HEK293 (cell line): ENCODE results near the gene TMUB1.

Experiments used
- CTCF ChIA-PET: fragments of 350-600 bp; formaldehyde crosslinking; extraction: SDS; loops from one replicate; lab custom pipeline; 2021; ENCODE audit warnings: antibody characterized with exemption; lab: Yijun Ruan, JAX
- POLR2A ChIA-PET: fragments of 300-600 bp; formaldehyde crosslinking; extraction: SDS; loops from one replicate; lab custom pipeline; 2020; ENCODE audit warnings: antibody characterized with exemption, inconsistent platforms; lab: Yijun Ruan, JAX
- H3K27ac ChIP-seq: fragments of 200-500 bp; sonication (Bioruptor generic); 2 replicates; pipeline ENCODE4 v1.5.1; 2014; ENCODE audit warnings: low read depth, low read length, control low read depth, inconsistent platforms; ENCODE audit errors: extremely low read depth
- H3K36me3 ChIP-seq, 2 experiments: fragments of 200-500 bp in 1 of 2; sonication (Bioruptor generic) in 1 of 2; 1 replicate in 1 of 2; 2 replicates in 1 of 2; pipeline ENCODE4 v1.5.1; 2014 to 2017; ENCODE audit warnings: inconsistent platforms in 2 of 2, low read length in 2 of 2; ENCODE audit not compliant: control insufficient read depth in 2 of 2, insufficient read depth in 1 of 2
- H3K4me1 ChIP-seq: fragments of 200-500 bp; sonication (Bioruptor generic); 2 replicates; pipeline ENCODE4 v1.5.1; 2014; ENCODE audit warnings: mild to moderate bottlenecking, low read length, inconsistent platforms; ENCODE audit not compliant: control insufficient read depth, insufficient read depth
- H3K4me3 ChIP-seq: 2 replicates; pipeline ENCODE4 v1.5.1; 2011; ENCODE audit warnings: low read depth, mild to moderate bottlenecking, control low read depth, low read length, moderate library complexity
- H3K9me3 ChIP-seq: fragments of 200-500 bp; sonication (Bioruptor generic); 2 replicates; pipeline ENCODE4 v1.5.1; 2014; ENCODE audit warnings: low read depth, low read length, inconsistent platforms; ENCODE audit not compliant: control insufficient read depth, insufficient read depth
- BCL11A ChIP-seq: fragments of 450-650 bp; formaldehyde crosslinking; IDR thresholded peaks from 2 replicates; pipeline ENCODE4 v1.5.1; 2016; ENCODE audit warnings: low read depth, missing biosample characterization, missing genetic modification characterization
- FEZF1 ChIP-seq: fragments of 450-650 bp; formaldehyde crosslinking; IDR thresholded peaks from 2 replicates; pipeline ENCODE4 v1.5.1; 2016; ENCODE audit warnings: missing biosample characterization, missing genetic modification characterization
- MYNN ChIP-seq: fragments of 450-650 bp; formaldehyde crosslinking; IDR thresholded peaks from 2 replicates; pipeline ENCODE4 v1.5.1; 2016; ENCODE audit warnings: missing biosample characterization, missing genetic modification characterization, borderline replicate concordance
- ZBTB17 ChIP-seq: fragments of 450-650 bp; formaldehyde crosslinking; IDR thresholded peaks from 2 replicates; pipeline ENCODE4 v1.5.1; 2016; ENCODE audit warnings: missing biosample characterization, missing genetic modification characterization
- ZNF10 ChIP-seq: fragments of 450-650 bp; formaldehyde crosslinking; IDR thresholded peaks from 2 replicates; pipeline ENCODE4 v1.5.1; 2017; ENCODE audit warnings: missing biosample characterization, missing genetic modification characterization
- ZNF112 ChIP-seq: fragments of 450-650 bp; formaldehyde crosslinking; IDR thresholded peaks from 2 replicates; pipeline ENCODE4 v1.5.0; 2017; ENCODE audit warnings: missing biosample characterization, missing genetic modification characterization
- ZNF2 ChIP-seq: fragments of 450-650 bp; formaldehyde crosslinking; IDR thresholded peaks from 2 replicates; pipeline ENCODE4 v1.5.1; 2016; ENCODE audit warnings: missing biosample characterization, missing genetic modification characterization
- ZNF202 ChIP-seq: fragments of 450-650 bp; formaldehyde crosslinking; IDR thresholded peaks from 2 replicates; pipeline ENCODE4 v1.5.1; 2016; ENCODE audit warnings: missing biosample characterization, missing genetic modification characterization, borderline replicate concordance
- ZNF266 ChIP-seq: fragments of 450-650 bp; formaldehyde crosslinking; IDR thresholded peaks from 2 replicates; pipeline ENCODE4 v1.5.1; 2016; ENCODE audit warnings: missing biosample characterization, missing genetic modification characterization, low read depth
- ZNF335 ChIP-seq: fragments of 450-650 bp; formaldehyde crosslinking; conservative IDR thresholded peaks from 2 replicates; pipeline ENCODE4 v1.5.1; 2016; ENCODE audit warnings: missing biosample characterization, missing genetic modification characterization
- ZNF350 ChIP-seq: fragments of 450-650 bp; formaldehyde crosslinking; IDR thresholded peaks from 2 replicates; pipeline ENCODE4 v1.5.0; 2017; ENCODE audit warnings: missing biosample characterization, mild to moderate bottlenecking, missing genetic modification characterization
- ZNF37A ChIP-seq: fragments of 450-650 bp; IDR thresholded peaks from 2 replicates; pipeline ENCODE4 v1.5.1; 2018; ENCODE audit warnings: missing biosample characterization, missing genetic modification characterization
- ZNF426 ChIP-seq: fragments of 450-650 bp; formaldehyde crosslinking; IDR thresholded peaks from 2 replicates; pipeline ENCODE4 v1.5.1; 2017; ENCODE audit warnings: missing biosample characterization, missing genetic modification characterization, mild to moderate bottlenecking, inconsistent platforms, moderate library complexity
- ZNF449 ChIP-seq: fragments of 450-650 bp; formaldehyde crosslinking; IDR thresholded peaks from 2 replicates; pipeline ENCODE4 v1.5.1; 2017; ENCODE audit warnings: missing biosample characterization, mild to moderate bottlenecking, missing genetic modification characterization, moderate library complexity
- ZNF513 ChIP-seq: fragments of 450-650 bp; IDR thresholded peaks from 2 replicates; pipeline ENCODE4 v1.5.1; 2018; ENCODE audit warnings: missing biosample characterization, missing genetic modification characterization
- ZNF530 ChIP-seq: fragments of 450-650 bp; formaldehyde crosslinking; IDR thresholded peaks from 2 replicates; pipeline ENCODE4 v1.5.1; 2016; ENCODE audit warnings: low read depth, missing biosample characterization, missing genetic modification characterization
- ZNF571 ChIP-seq: fragments of 450-650 bp; formaldehyde crosslinking; IDR thresholded peaks from 2 replicates; pipeline ENCODE4 v1.5.0; 2017; ENCODE audit warnings: missing biosample characterization, missing genetic modification characterization
- ZNF600 ChIP-seq: fragments of 450-650 bp; formaldehyde crosslinking; IDR thresholded peaks from 2 replicates; pipeline ENCODE4 v1.5.1; 2016; ENCODE audit warnings: missing biosample characterization, missing genetic modification characterization
- ZNF621 ChIP-seq: fragments of 450-650 bp; formaldehyde crosslinking; IDR thresholded peaks from 2 replicates; pipeline ENCODE4 v1.5.1; 2017; ENCODE audit warnings: missing biosample characterization, missing genetic modification characterization
- ZNF626 ChIP-seq: fragments of 450-650 bp; sonication (Bioruptor Pico); formaldehyde crosslinking; IDR thresholded peaks from 2 replicates; pipeline ENCODE4 v1.5.1; 2018; ENCODE audit warnings: missing biosample characterization, missing genetic modification characterization, inconsistent platforms
- ZNF777 ChIP-seq: fragments of 450-650 bp; formaldehyde crosslinking; IDR thresholded peaks from 2 replicates; pipeline ENCODE4 v1.5.1; 2017; ENCODE audit warnings: missing biosample characterization, missing genetic modification characterization, borderline replicate concordance
- ZNF843 ChIP-seq: fragments of 450-650 bp; formaldehyde crosslinking; IDR thresholded peaks from 2 replicates; pipeline ENCODE4 v1.5.1; 2016; ENCODE audit warnings: missing biosample characterization, missing genetic modification characterization
- ZSCAN23 ChIP-seq: fragments of 450-650 bp; formaldehyde crosslinking; IDR thresholded peaks from 2 replicates; pipeline ENCODE4 v1.5.1; 2016; ENCODE audit warnings: missing biosample characterization, missing genetic modification characterization
- ZXDB ChIP-seq: fragments of 450-650 bp; formaldehyde crosslinking; IDR thresholded peaks from 2 replicates; pipeline ENCODE4 v1.5.1; 2016; ENCODE audit warnings: missing biosample characterization, missing genetic modification characterization
- TF ChIP-seq, protein P1 (sequence below): fragments of 450-650 bp; formaldehyde crosslinking; IDR thresholded peaks from 2 replicates; pipeline ENCODE4 v1.5.1; 2016; ENCODE audit warnings: missing biosample characterization, missing genetic modification characterization
- TF ChIP-seq, protein P2 (sequence below): fragments of 450-650 bp; formaldehyde crosslinking; IDR thresholded peaks from 2 replicates; pipeline ENCODE4 v1.5.1; 2016; ENCODE audit warnings: missing biosample characterization, missing genetic modification characterization
- TF ChIP-seq, protein P3 (sequence below): fragments of 450-650 bp; formaldehyde crosslinking; IDR thresholded peaks from 2 replicates; pipeline ENCODE4; 2016; ENCODE audit warnings: missing biosample characterization, missing genetic modification characterization
- TF ChIP-seq, protein P4 (sequence below): fragments of 450-650 bp; formaldehyde crosslinking; IDR thresholded peaks from 2 replicates; pipeline ENCODE4 v1.5.1; 2016; ENCODE audit warnings: missing biosample characterization, missing genetic modification characterization

TMUB1 gene

DNA sequence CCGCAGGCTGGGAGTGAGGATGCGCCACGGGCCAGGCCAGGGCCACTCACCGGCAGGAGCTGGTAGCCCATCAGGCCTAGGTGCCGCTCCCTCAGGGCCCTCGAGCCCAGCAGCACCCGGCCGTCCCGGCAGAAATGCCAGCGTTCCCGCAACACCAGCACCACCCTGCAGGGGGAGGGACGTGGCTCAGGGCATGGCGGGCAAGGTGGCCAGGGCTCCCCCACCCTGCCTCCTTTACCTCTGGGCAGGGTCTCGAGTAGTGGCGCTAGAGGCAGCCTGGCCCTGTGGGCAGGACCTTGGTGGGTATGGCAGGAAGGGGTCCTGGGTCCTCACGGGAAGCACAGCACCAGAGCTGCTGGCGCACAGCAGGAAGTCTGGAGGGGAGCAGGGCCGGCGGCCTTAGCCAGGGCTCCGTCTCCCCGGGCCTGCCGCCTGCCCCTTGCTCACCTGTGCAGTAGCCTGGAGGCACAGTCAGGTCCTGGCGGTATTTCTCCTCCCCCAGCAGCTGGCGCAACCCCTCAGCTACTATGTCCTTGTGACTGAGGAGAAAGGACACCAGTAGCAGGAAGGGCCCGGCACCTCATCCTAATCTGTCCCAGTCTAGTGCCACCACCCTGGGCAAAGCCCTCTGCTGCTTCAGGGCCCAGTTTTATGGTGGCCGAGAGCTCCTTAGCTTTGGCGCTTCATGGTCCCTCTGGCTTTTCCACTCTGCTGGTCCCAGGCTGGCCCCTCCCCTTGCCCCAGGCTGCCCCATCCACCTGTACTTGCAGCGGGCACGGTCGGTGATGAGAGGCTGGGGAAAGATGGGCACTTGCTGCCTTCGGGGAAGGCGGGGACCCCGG, 6.2 kb downstream of the TMUB1 start:
- peaks cover 6% of the 10 kb centered on the region; the same call in 1 of the 2 replicates for H3K4me1 ChIP-seq
- no peak overlapping the region for H3K27ac ChIP-seq
- CTCF ChIA-PET = interaction anchor here (0.5 to 1.9 kb wide), 6 partner anchors 11 to 262 kb away, joined by 3 to 9 read pairs (median 4); no protein-coding TSS in a partner anchor
- peaks cover 14 to 66% of the 10 kb centered on the region in 2 experiments; a peak in 2 of 3 replicates for H3K36me3 ChIP-seq
- POLR2A ChIA-PET = interaction anchor here (1.0 to 4.8 kb wide), 9 partner anchors 8 to 49 kb away, joined by 4 to 22 read pairs (median 6); partner anchors contain the start of genes ABCB8, CDK5 and SLC4A2
- no peak overlapping the region for H3K4me3 ChIP-seq
- H3K9me3 ChIP-seq = no peaks in the 10 kb centered on the region
- TF ChIP-seq ZNF513 (tag by site-specific recombination) (no peak), ZNF530 (tag by site-specific recombination) (no peak), ZNF843 (tag by site-specific recombination) (no peak), ZNF202 (tag by site-specific recombination) (no peak), ZNF112 (tag by site-specific recombination) (no peak), ZNF426 (tag by site-specific recombination) (no peak), ZXDB (no peak), BCL11A (tag by site-specific recombination) (no peak), ZNF600 (tag by site-specific recombination) (0 out of 2 replicates have a peak, but pooled peaks have one; percentile 60), ZNF621 (tag by site-specific recombination) (no peak), ZNF777 (tag by site-specific recombination) (no peak), ZNF266 (tag by site-specific recombination) (no peak), ZNF626 (no peak), ZNF335 (tag by site-specific recombination) (no peak), ZNF571 (no peak), ZNF10 (tag by site-specific recombination) (no peak), ZNF449 (tag by site-specific recombination) (no peak), ZBTB17 (tag by site-specific recombination) (no peak), ZSCAN23 (tag by site-specific recombination) (no peak), FEZF1 (tag by site-specific recombination) (no peak), ZNF37A (tag by site-specific recombination) (no peak), ZNF350 (tag by site-specific recombination) (no peak), MYNN (no peak), ZNF2 (tag by site-specific recombination) (peak; percentile 64; the same call in 1 of the 2 replicates)
- TF ChIP-seq, protein P1, sequence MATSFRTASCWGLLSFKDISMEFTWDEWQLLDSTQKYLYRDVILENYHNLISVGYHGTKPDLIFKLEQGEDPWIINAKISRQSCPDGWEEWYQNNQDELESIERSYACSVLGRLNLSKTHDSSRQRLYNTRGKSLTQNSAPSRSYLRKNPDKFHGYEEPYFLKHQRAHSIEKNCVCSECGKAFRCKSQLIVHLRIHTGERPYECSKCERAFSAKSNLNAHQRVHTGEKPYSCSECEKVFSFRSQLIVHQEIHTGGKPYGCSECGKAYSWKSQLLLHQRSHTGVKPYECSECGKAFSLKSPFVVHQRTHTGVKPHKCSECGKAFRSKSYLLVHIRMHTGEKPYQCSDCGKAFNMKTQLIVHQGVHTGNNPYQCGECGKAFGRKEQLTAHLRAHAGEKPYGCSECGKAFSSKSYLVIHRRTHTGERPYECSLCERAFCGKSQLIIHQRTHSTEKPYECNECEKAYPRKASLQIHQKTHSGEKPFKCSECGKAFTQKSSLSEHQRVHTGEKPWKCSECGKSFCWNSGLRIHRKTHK (tag by site-specific recombination) = no peak
- TF ChIP-seq, protein P2, sequence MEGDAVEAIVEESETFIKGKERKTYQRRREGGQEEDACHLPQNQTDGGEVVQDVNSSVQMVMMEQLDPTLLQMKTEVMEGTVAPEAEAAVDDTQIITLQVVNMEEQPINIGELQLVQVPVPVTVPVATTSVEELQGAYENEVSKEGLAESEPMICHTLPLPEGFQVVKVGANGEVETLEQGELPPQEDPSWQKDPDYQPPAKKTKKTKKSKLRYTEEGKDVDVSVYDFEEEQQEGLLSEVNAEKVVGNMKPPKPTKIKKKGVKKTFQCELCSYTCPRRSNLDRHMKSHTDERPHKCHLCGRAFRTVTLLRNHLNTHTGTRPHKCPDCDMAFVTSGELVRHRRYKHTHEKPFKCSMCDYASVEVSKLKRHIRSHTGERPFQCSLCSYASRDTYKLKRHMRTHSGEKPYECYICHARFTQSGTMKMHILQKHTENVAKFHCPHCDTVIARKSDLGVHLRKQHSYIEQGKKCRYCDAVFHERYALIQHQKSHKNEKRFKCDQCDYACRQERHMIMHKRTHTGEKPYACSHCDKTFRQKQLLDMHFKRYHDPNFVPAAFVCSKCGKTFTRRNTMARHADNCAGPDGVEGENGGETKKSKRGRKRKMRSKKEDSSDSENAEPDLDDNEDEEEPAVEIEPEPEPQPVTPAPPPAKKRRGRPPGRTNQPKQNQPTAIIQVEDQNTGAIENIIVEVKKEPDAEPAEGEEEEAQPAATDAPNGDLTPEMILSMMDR (tag by site-specific recombination) = peak; percentile 77
- TF ChIP-seq, protein P3, sequence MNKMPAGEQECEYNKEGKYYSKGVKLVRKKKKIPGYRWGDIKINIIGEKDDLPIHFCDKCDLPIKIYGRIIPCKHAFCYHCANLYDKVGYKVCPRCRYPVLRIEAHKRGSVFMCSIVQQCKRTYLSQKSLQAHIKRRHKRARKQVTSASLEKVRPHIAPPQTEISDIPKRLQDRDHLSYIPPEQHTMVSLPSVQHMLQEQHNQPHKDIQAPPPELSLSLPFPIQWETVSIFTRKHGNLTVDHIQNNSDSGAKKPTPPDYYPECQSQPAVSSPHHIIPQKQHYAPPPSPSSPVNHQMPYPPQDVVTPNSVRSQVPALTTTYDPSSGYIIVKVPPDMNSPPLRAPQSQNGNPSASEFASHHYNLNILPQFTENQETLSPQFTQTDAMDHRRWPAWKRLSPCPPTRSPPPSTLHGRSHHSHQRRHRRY (tag by site-specific recombination) = no peak
- TF ChIP-seq, protein P4, sequence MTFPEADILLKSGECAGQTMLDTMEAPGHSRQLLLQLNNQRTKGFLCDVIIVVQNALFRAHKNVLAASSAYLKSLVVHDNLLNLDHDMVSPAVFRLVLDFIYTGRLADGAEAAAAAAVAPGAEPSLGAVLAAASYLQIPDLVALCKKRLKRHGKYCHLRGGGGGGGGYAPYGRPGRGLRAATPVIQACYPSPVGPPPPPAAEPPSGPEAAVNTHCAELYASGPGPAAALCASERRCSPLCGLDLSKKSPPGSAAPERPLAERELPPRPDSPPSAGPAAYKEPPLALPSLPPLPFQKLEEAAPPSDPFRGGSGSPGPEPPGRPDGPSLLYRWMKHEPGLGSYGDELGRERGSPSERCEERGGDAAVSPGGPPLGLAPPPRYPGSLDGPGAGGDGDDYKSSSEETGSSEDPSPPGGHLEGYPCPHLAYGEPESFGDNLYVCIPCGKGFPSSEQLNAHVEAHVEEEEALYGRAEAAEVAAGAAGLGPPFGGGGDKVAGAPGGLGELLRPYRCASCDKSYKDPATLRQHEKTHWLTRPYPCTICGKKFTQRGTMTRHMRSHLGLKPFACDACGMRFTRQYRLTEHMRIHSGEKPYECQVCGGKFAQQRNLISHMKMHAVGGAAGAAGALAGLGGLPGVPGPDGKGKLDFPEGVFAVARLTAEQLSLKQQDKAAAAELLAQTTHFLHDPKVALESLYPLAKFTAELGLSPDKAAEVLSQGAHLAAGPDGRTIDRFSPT (tag by site-specific recombination) = peak; percentile 90
